HG02610 (cell line): ENCODE results near the gene CRY2.

Experiments
- ATAC-seq: cut with Tn5 transposase; IDR thresholded peaks from one replicate; pipeline ENCODE4 v1.9.1; 2021; ENCODE audit warnings: mild to moderate bottlenecking, moderate library complexity; ENCODE audit not compliant: unreplicated experiment

CRY2 gene

DNA sequence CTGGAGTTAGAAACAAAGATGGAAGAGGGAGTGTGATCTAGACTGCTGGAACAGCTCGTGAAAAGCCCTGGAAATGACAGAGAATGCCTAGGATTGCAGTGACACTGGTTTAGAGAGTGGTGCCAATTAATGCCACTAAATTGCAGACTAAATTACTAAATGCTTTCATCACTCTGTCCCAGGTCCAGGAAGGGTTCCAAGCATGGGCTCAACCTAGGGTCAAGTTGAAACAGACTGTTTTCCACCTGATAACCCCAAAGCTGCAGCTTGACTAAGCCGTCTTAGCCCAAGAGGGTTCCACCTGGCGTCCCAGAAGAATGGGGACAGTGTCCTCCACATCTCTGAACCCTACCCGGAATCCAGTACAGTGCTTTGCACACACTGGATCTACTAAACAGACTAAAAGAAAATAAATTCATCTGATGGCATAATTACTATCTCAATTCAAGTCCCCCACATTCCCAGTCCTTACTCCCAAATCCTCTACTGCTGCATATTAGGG, 1.1 kb upstream of the CRY2 start:
- ATAC-seq = no peak

DNA sequence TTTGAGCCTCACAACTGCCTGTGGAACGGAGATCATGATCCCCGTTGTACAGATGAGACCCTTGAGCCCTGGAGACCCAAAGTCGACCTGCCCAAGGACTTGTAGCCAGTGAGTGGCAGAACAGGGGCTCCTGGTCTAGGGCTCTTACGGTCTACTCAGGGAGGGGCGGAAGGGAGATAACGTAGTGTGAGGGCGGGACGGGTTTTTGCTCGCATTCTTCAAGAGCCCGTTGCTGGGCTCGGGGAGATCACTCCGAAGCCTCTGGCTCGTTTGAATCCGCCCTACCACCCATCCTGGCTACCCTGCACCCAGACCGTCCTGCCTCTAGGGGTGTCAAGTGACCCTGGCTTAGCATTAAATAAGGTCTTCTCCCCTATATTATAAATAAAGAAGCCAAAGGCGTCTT, 639 bp downstream of the CRY2 start:
- ATAC-seq = peak; percentile 11

DNA sequence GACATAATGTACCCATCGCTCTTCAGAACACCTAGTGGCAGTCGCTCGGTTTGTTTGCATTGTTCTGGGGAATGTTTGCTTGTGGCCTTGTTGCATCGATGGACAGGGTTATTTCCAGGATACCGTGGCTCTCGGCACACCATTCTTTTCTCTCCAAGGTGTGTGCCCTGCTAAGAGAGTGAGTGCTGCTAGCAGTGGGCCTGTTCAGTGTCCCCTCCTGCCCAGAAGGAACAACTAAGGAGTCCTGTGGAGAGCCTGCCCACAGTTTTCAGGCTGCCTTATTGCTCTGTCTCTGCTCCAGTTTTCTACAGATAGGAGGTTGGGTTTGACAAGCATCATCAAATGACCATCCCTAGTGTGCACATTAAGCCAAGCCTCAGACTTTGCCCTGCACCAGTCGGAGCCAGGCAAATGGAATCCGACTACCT, 1.4 kb downstream of the CRY2 start:
- no peak for ATAC-seq

DNA sequence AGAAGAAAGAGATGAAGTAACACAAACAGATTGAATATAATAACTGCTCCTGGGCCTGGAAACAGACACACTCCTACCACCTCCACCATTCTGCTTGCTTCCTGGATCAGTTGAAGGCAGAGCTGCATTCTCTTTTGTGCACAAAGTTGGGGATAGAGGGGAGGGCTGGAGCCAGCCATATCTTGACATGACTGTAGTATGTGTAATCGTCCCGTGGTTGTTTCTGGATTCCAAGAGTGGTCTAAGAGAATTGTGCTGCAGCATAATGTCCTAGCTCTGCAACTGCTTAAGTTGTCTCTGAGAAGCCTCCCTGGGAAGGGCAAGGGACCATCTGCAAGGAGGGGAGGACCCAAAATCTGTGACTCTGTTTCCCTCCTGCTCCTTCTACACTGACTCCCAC, 3.2 kb downstream of the CRY2 start:
- no peak for ATAC-seq

DNA sequence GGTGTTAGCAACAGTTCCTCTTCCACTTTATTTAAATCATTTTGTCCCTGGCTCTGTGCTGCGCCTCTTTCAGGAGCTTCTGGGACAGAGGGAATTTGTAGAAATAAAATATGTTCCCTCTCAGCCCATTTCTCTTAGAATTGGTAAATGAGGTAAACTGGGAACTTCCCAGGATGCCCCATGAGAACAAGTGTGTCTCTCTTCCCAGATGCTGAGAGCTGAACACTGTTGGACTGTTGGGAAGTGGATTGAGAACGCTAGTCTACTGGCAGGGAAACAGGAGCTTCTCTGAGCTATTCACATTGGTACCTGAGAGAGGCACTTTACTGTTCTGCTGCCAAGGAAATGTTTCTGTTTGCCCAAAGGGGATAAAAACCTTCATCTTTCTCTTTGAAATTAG, 4.0 kb downstream of the CRY2 start:
- no peak for ATAC-seq

DNA sequence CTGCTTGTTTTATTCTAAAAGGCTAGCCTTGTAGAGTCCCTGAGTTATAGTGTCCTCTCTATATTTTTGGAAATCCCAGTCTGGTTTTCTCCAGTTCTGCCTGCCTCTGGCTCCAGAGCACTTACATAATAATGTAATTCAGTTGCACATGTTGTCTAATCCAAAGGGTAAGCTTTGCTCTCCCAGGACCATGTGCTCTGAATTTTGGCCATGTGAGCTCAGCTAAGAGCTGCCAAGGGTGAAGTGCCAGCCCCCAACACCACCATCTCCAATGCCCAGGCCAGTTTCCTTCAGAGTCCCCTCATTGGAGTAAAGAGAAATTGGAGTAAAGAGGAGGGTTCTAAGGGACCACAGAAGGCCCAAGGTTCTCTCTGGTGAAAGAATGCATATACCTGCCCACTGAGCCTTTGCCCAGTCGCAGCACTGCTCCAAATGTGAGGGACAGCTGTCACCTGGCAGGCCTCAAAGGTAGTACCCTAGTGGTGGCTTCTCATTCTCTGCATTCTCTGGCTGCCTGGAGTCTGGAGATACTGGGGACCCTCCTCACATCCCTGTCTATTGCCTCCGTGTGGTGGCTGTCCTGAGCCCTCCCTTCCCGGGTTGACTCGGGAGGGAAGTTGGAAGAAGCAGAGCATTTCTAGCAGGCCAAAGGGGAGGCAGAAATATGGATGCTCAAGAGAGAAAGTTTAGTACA, 4.9 kb downstream of the CRY2 start:
- no peak for ATAC-seq

DNA sequence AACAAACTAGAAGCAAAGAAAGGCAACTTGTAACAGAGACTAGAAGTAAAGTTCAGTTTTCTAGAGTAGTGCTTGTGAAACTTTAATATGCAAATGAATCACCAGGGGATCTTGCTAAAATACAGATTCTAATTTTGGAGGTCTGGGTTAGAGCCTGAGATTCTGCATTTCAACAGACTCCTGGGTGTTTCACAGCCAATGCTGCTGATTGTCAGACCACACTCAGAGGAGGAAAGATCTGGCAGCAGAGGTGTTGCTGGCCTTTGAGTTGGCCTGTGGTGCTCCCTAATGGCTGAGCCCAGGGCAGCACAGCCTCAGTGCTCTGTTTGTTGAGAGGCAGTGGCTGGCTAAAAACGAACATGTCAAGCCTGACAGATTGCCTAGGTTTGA, 5.4 kb downstream of the CRY2 start:
- ATAC-seq = peak; percentile 41

DNA sequence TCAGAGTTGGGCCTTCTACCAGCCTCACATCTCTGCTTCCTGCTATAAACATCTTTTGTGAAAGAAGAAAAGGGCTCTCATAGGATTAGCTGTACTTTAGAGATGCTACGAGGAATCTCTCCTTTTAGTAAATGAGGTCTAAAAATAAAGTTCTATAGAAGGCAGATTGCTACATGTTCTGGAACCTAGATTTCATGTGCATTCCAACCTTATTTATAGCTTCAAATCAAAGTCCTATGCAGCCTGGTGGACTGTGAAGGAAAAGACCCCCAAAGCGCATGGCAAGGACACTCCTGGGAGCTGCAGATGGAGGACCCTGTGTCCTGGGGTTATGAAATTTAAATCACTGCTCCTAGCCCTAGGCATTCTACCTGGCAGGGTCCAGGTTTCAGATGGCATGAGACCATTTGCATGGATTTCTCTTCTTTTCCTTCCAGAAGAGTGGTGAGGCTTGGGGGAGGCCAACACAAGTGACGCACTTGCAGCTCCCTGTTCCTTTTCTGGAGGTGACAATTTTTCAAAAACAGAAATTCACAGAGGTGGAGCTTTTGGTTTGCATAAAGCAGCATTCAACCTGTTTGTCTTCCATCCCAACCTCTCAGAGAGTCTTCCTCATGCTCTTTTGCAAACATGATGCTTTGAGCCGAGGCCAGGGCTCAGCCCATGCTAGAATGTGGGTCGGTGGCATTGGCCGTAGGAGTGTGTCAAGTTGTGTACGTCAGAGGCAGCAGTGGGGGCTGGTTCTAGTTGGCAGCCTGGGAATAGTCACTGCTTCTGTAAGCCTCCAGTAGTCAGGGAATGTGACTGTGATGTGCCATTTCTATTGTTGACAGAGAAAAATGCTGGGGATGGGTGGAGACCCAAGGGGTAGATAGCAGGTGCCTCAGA, 6.3 kb downstream of the CRY2 start:
- no peak for ATAC-seq

DNA sequence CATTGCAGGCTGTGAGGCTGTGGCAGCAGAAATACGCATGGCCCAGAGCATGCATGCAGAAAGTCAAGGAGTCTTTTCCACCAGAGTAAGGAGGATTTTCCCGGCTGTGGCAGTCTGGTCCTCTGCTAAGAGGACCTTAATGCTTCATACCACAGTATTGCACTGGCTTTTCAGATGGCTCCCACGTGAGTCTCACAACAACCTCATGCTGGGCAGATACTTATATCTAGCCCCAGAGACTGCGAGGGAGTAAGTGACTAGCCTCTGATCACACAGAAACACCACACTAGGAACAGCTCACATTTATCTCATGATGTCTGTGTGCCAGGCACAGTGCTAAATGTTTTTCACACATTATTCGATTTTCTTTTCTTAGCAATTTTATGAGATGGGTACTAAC, 8.0 kb downstream of the CRY2 start:
- ATAC-seq = no peak

DNA sequence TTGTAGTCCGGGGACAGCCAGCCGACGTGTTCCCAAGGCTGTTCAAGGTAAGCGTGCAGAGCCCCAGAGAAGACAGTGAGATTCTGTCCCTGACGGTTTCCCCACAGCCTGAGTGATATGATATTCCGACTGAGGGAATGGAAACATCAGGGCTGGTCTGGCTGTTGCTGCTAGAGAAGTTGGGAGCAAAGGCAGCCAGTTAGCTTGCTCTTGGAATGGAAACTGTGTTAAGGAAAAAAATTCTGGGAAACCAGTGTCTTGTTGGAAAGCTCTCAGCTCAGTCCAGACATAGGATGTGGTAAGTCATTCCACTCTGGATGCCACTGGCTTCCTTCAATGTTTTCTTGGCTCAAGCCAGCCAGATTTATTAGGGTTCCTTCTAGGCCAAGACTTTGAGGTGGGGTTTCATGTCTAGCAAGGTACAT, 8.8 kb downstream of the CRY2 start:
- no peak for ATAC-seq

DNA sequence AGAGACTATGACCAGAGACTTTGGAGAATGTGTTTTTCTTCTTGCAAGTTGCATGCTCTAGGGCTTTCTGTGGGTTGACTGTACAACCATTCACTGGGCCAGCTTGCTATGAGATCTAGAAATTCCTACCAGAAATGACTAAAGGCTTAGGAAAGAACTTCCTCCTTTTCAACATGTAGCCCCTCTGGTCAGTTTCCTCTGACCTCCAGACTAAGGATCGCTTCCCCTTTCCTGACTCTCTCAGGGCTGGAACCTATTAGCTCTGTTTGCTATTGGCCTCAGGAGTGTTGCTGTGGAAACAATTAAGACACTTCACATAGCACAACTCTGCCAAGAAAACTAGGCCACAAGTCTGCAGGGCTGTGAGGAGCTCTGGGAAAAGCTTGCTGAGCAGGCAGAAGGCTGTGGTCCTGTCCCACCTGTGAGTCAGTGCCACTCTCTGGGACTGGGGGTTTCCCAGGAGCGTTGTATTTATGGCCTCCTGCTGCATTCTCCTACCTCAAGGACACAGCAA, 10.7 kb downstream of the CRY2 start:
- no peak for ATAC-seq

DNA sequence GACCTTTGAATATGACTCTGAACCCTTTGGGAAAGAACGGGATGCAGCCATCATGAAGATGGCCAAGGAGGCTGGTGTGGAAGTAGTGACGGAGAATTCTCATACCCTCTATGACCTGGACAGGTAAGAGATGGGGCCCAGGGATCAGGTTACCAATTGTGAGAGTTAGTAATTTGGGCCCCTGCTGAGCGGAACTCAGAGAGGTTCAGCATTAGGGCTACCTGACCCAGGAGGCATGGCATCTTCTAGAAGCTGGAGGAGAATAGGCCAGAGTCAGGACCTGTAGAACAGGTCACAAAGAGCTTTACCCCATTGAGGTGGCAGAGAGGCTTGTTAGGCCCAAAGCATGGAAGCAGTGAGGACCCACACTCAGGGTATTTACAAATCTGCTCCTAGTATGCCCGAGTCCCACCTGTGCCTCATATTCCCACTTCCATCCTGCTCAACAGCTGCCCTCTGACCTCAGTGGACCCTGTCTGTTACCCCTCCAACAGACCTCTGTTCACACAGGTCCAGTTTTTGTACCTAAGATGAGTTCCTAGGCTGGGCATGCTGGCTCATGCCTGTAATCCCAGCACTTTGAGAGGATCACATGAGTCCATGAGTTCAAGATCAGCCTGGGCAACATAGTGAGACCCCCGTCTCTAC, 11.6 kb downstream of the CRY2 start:
- ATAC-seq = no peak

DNA sequence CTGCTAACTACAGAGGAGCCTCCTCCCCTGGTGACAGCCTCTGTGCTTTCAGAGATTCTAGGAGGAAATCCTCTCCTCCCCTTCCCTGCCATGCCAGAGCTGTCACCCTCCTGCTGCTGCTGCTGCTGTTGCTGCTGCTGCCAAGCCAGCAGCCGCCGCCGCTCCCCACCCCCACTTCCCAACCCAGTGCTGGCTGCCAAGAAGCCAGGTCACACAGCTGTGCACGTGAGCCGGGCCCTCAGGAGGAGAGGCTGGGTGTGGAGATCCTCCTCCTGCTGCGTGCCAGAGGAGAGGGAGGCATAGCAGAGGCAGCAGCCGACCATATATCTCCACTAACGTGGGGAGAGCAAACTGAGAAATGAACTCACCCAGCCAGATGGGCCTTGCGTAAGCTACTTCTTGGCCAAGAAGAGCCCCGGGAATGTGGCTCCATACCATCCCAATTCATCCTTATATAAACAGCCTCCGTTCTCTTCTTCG, 12.4 kb downstream of the CRY2 start:
- no peak for ATAC-seq

DNA sequence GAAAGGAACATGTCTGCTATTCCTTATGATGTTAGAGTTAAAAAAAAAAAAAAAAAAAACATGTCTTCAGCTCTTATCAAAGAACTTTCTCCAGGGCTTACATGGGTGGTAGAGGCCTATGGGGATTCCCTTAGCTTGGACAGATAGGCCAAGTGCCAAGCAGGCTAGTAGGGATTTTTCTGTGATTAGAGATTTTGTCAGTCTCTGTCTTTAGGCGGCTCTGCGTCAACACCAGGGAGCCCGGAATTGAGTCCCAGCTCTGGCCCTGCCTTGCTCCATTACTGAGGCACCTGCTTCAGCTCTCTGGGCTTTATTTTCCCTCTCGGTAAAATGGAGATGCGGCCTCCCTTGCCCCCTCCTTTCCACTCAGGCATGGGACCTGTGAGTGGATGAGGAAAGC, 13.1 kb downstream of the CRY2 start:
- no peak for ATAC-seq

DNA sequence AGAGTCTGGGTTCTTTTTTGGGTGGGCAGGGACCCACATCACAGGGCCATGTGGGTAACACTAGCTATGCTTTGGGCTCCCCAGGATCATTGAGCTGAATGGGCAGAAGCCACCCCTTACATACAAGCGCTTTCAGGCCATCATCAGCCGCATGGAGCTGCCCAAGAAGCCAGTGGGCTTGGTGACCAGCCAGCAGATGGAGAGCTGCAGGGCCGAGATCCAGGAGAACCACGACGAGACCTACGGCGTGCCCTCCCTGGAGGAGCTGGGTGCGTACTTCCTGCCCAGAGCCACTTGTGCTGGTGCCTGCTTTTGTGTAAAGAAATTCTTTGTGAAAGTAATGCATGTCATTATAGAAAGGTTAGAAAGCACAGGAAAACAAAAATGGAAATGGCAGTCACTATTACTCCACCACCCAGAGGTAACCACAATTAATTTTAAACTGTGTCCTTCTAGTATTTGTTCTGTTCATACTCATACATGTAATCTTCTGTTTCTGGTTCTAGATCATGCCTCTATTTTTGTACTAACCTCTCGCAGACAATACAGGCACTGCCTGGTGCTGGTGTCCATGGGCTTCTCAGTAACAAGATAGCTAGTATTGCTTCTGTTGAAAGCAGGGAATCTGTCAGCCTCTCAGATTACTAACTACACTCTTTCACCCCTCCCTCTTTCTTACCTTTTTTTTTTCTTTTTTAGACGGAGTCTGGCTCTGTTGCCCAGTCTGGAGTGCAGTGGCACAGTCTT, 13.7 kb downstream of the CRY2 start:
- ATAC-seq = no peak

DNA sequence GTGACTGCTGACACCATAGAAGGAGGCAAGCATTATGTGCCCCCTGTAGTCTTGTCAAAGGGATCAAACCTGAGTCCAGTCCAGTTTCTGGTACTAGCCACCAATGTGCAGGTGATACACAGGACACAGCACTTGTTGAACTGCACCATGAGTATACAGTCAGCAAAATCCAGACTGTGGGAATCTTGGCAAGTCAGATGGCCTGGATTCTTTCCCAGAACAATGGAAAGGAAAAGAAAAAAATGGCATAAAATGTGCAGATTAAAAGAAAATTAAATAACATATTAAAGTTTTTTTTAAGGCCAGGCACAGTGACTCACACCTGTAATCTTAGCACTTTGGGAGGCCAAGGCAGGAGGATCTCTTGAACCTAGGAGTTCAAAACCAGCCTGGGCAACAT, 16.8 kb downstream of the CRY2 start:
- ATAC-seq = no peak

DNA sequence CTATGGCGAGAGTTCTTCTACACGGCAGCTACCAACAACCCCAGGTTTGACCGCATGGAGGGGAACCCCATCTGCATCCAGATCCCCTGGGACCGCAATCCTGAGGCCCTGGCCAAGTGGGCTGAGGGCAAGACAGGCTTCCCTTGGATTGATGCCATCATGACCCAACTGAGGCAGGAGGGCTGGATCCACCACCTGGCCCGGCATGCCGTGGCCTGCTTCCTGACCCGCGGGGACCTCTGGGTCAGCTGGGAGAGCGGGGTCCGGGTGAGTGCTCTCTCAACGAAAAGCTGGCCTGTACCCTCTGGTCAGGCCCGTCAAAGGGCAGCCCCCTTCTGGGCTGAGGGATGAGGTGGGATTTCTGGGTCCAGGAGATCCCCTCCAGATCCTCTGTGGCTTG, 22.3 kb downstream of the CRY2 start:
- no peak for ATAC-seq

DNA sequence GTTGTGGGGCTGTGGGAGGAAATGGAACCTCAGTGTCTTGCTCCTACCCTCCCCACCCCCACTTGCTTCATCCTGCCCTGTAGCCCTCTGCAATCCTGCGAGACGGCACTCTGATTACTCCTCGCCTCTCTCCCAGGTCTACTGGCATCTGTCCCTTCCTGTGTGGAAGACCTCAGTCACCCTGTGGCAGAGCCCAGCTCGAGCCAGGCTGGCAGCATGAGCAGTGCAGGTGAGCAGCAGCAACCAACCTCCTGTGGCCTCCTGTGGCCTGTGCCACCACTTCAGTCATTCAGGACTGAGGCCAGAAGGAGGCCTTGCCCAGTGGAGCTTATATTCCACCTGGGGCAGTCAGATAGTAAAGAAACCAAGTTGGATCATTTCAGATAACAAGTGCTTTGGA, 23.4 kb downstream of the CRY2 start:
- no peak for ATAC-seq

DNA sequence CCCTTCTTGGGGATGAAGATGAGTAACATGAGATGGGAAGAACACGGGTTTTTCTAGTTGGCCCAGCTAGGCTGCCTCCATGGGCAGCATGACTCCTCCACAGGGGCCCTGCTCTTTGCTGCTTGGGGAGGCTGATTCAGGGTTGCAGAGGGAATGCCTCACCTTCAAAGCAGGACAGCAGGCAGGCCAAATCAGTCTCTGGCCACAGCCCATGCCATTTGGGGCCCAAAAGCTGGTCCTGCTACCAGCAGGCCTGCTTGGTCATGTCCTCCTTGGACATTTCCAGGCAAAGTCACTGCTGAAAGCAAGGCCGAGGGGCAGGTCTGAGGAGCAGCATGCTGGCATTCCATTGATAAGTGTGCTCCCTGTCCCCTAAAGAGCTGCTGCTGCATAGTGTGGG, 24.4 kb downstream of the CRY2 start:
- ATAC-seq = no peak

DNA sequence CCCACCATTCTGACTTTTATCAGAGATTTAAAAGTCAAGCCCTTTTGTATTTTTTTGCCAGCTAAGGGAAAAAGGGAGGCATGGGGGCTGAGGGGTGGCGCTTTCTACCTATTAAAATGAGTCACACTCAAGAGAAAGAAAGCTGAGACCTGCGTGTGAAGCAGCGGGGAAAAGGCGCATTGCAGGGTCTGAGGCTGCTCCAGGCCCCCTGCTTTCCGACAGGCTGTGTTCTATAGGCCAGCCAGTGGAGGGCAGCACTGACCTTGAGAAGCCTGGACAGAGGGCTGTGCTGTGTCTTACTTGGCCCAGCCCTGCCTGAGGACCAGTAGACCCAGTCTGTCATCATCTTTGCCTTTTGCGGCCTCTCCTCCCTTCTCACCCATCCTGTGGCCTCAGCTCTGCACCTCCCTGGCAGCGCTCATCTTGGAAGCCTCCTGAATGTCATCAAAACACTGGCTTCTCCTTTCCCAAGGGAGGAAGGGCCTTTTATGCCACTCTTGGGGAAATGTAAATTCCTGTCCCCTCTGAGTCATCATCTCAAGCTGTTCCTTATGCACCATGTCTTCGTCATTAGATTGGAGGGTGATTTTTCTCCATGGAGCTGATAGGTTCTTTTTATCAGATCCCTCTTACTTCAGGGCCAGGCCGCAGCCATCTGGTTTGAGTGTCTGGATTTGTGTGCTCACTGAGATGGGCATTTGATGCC, 25.5 kb downstream of the CRY2 start:
- no peak for ATAC-seq
